HepG2 (cell line): Measurements from ENCODE around the gene MCRS1. TPM values are rescaled to one million over a fixed set of nuclear protein-coding genes. Genes with fewer than 3 reads are reported as not detected.

Experiments
- CTCF ChIP-seq: sonication (generic); formaldehyde crosslinking; IDR thresholded peaks from 2 replicates; pipeline ENCODE4 v1.5.0; 2020; ENCODE audit warnings: mild to moderate bottlenecking, missing genetic modification reagents, moderate library complexity
- GATAD1 ChIP-seq: IDR thresholded peaks from 2 replicates; pipeline ENCODE4 v1.6.1; 2016; ENCODE audit warnings: missing genetic modification reagents, missing compliant biosample characterization
- HNF1B ChIP-seq: sonication (generic); formaldehyde crosslinking; IDR thresholded peaks from 2 replicates; pipeline ENCODE4 v1.5.1; 2020; ENCODE audit warnings: mild to moderate bottlenecking, moderate library complexity, missing genetic modification reagents
- KDM4B ChIP-seq: sonication (generic); formaldehyde crosslinking; IDR thresholded peaks from 2 replicates; pipeline ENCODE4 v1.4.0; 2020; ENCODE audit warnings: missing genetic modification reagents
- KDM5B ChIP-seq: sonication (generic); formaldehyde crosslinking; IDR thresholded peaks from 2 replicates; pipeline ENCODE4 v1.4.0; 2020; ENCODE audit warnings: missing genetic modification reagents, mild to moderate bottlenecking, borderline replicate concordance
- MAF1 ChIP-seq: sonication (generic); formaldehyde crosslinking; IDR thresholded peaks from 2 replicates; pipeline ENCODE4 v1.5.0; 2020; ENCODE audit warnings: missing genetic modification reagents, borderline replicate concordance
- RARG ChIP-seq: sonication (generic); formaldehyde crosslinking; IDR thresholded peaks from 2 replicates; pipeline ENCODE4 v1.4.0; 2020; ENCODE audit warnings: low read depth, mild to moderate bottlenecking, missing genetic modification reagents
- STAG1 ChIP-seq: sonication (generic); formaldehyde crosslinking; IDR thresholded peaks from 2 replicates; pipeline ENCODE4 v1.4.0; 2020; ENCODE audit warnings: missing genetic modification reagents
- TGIF2 ChIP-seq: IDR thresholded peaks from 2 replicates; pipeline ENCODE4 v1.6.1; 2016; ENCODE audit warnings: control low read depth, missing compliant biosample characterization
- THAP11 ChIP-seq: IDR thresholded peaks from 2 replicates; pipeline ENCODE4 v1.6.1; 2016; ENCODE audit warnings: missing biosample characterization, missing genetic modification reagents
- ZEB1 ChIP-seq: IDR thresholded peaks from 2 replicates; pipeline ENCODE4 v1.6.1; 2012; ENCODE audit warnings: mild to moderate bottlenecking, low read depth, inconsistent platforms; ENCODE audit not compliant: insufficient replicate concordance
- ZGPAT ChIP-seq: IDR thresholded peaks from 2 replicates; pipeline ENCODE4 v1.6.1; 2016; ENCODE audit warnings: mild to moderate bottlenecking
- ZNF598 ChIP-seq: sonication (generic); formaldehyde crosslinking; IDR thresholded peaks from 2 replicates; pipeline ENCODE4 v1.5.1; 2020; ENCODE audit warnings: mild to moderate bottlenecking, missing genetic modification reagents, borderline replicate concordance
- ZNF703 ChIP-seq: sonication (generic); formaldehyde crosslinking; IDR thresholded peaks from 2 replicates; pipeline ENCODE4 v1.5.1; 2020; ENCODE audit warnings: missing genetic modification reagents, mild to moderate bottlenecking, moderate library complexity, borderline replicate concordance
- ZNF891 ChIP-seq: sonication (generic); formaldehyde crosslinking; IDR thresholded peaks from 2 replicates; pipeline ENCODE4 v1.5.0; 2020; ENCODE audit warnings: mild to moderate bottlenecking, missing genetic modification reagents
- polyA plus RNA-seq, 8 experiments: library from polyadenylated mRNA; depleted of rRNA in 3 of 8; stranded (reverse) in 7 of 8; unstranded in 1 of 8; fragments of >200 nt; fragmentation: Illumina TruSeq in 4 of 8; extraction: Trizol in 4 of 8; gene quantifications; 2 replicates each; pipeline versions ENCODE4 v1.2.1 to v1.2.3, GENCODE V29; 2011 to 2016; ENCODE audit warnings: low read depth in 4 of 8, missing spikeins in 1 of 8, mixed read lengths in 1 of 8; ENCODE audit not compliant: insufficient read depth in 1 of 8
- total RNA-seq, 5 experiments: library from RNA; depleted of rRNA; stranded (reverse); fragments of >200 nt; fragmentation: Illumina TruSeq; extraction: Trizol; gene quantifications; 2 replicates each; pipeline ENCODE4 v1.2.3, GENCODE V29; 2016; ENCODE audit warnings: low read depth in 1 of 5
- TF ChIP-seq, protein P1 (sequence below): IDR thresholded peaks from 2 replicates; pipeline ENCODE4 v1.6.1; 2018; ENCODE audit warnings: missing genetic modification reagents, mild to moderate bottlenecking, missing compliant biosample characterization
- TF ChIP-seq, protein P2 (sequence below): fragments of 450-650 bp; IDR thresholded peaks from 2 replicates; pipeline ENCODE4 v1.6.1; 2017

MCRS1 gene
- total and polyA plus RNA-seq, 2 of the 13 experiments (the other 11 are each of a cell fraction or from before 2014, with no cell fraction given): 51.0 to 66.3 TPM

- peak; percentile 66; the same call in 1 of the 2 replicates for TF ChIP-seq HNF1B (CRISPR knock-in tag)
- TF ChIP-seq KDM5B (CRISPR knock-in tag): 0 out of 2 replicates have a peak, but pooled peaks have one; percentile 40
- TF ChIP-seq ZNF891 (CRISPR knock-in tag): peak; percentile 61; the same call in 1 of the 2 replicates
- TF ChIP-seq THAP11 (CRISPR knock-in tag): no peak
- TF ChIP-seq ZNF703 (CRISPR knock-in tag): no peak
- TF ChIP-seq RARG: no peak
- 0 out of 2 replicates have a peak, but pooled peaks have one; percentile 25 for TF ChIP-seq TGIF2 (CRISPR knock-in tag)
- TF ChIP-seq, protein P1, sequence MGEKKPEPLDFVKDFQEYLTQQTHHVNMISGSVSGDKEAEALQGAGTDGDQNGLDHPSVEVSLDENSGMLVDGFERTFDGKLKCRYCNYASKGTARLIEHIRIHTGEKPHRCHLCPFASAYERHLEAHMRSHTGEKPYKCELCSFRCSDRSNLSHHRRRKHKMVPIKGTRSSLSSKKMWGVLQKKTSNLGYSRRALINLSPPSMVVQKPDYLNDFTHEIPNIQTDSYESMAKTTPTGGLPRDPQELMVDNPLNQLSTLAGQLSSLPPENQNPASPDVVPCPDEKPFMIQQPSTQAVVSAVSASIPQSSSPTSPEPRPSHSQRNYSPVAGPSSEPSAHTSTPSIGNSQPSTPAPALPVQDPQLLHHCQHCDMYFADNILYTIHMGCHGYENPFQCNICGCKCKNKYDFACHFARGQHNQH (CRISPR knock-in tag): 0 out of 2 replicates have a peak, but pooled peaks have one; percentile 30
- TF ChIP-seq STAG1 (CRISPR knock-in tag): peak; percentile 89
- TF ChIP-seq, protein P2, sequence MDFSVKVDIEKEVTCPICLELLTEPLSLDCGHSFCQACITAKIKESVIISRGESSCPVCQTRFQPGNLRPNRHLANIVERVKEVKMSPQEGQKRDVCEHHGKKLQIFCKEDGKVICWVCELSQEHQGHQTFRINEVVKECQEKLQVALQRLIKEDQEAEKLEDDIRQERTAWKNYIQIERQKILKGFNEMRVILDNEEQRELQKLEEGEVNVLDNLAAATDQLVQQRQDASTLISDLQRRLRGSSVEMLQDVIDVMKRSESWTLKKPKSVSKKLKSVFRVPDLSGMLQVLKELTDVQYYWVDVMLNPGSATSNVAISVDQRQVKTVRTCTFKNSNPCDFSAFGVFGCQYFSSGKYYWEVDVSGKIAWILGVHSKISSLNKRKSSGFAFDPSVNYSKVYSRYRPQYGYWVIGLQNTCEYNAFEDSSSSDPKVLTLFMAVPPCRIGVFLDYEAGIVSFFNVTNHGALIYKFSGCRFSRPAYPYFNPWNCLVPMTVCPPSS: no peak
- TF ChIP-seq CTCF (CRISPR knock-in tag): peak; percentile 96
- peak; percentile 63; the same call in 1 of the 2 replicates for TF ChIP-seq KDM4B (CRISPR knock-in tag)
- no peak for TF ChIP-seq ZEB1
- TF ChIP-seq ZNF598 (CRISPR knock-in tag): no peak
- TF ChIP-seq MAF1 (CRISPR knock-in tag): no peak
- no peak for TF ChIP-seq GATAD1 (CRISPR knock-in tag)
- no peak for TF ChIP-seq ZGPAT (CRISPR knock-in tag)
These were observed 12.9 kb upstream of the MCRS1 start (continued) for GRCh38 chr12:49580572-49581535.
